A673 (cell line): ENCODE data around the gene THAP3.

Source experiments
- EZH2 ChIP-seq: fragments of 200-600 bp; sonication (generic); IDR thresholded peaks from 2 replicates; pipeline ENCODE4 v1.6.1; 2017; ENCODE audit warnings: borderline replicate concordance, low read depth, mild to moderate bottlenecking, mixed read lengths, antibody characterized with exemption, low read length; ENCODE audit not compliant: poor library complexity, severe bottlenecking
- TF ChIP-seq, protein P1 (sequence below): fragments of 300-800, 200-600 bp; sonication (generic); conservative IDR thresholded peaks from 2 replicates; pipeline ENCODE4 v1.5.1; 2017; ENCODE audit warnings: low read depth, mild to moderate bottlenecking, antibody characterized with exemption, low read length, moderate library complexity, mixed read lengths

DNA sequence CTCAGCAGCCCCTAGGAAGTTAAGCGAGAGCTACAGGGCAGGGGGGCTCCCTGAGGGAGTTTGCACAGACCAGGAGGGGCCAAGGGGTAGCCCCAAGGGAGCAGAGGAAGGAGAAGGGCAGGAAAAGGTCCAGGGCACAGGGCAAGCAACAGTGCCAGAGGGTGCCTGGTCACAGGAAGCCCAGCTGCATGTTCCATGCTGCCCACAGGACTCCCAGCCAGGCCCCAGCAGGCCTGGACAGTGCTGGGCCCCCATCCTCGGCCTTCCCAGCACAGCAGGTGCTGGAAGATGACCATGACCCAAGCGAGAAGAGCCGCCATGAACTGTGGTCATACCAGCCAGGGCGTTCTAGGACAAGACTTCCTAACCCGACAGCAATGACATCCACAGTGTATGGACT lies 33.0 kb upstream of the THAP3 start:
- TF ChIP-seq, protein P1, sequence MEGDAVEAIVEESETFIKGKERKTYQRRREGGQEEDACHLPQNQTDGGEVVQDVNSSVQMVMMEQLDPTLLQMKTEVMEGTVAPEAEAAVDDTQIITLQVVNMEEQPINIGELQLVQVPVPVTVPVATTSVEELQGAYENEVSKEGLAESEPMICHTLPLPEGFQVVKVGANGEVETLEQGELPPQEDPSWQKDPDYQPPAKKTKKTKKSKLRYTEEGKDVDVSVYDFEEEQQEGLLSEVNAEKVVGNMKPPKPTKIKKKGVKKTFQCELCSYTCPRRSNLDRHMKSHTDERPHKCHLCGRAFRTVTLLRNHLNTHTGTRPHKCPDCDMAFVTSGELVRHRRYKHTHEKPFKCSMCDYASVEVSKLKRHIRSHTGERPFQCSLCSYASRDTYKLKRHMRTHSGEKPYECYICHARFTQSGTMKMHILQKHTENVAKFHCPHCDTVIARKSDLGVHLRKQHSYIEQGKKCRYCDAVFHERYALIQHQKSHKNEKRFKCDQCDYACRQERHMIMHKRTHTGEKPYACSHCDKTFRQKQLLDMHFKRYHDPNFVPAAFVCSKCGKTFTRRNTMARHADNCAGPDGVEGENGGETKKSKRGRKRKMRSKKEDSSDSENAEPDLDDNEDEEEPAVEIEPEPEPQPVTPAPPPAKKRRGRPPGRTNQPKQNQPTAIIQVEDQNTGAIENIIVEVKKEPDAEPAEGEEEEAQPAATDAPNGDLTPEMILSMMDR = no peak
- TF ChIP-seq EZH2 = no peak
